HK-2 (cell line): ENCODE data around the gene UMAD1.

Experiments used
- DNase-seq: peaks from one replicate; pipeline ENCODE4 v3.0.0-alpha.2; 2018; ENCODE audit not compliant: unreplicated experiment

The UMAD1 gene

GRCh38 chr7:7720750-7721621 lies 80.4 kb downstream of the UMAD1 start:
- no peak for DNase-seq

- no peak for DNase-seq
Observed at GRCh38 chr7:7731732-7732131, 91.2 kb downstream of the UMAD1 start.

GRCh38 chr7:7732621-7733281 lies 92.2 kb downstream of the UMAD1 start:
- no peak for DNase-seq

- DNase-seq, result no peak
Observed at GRCh38 chr7:7736671-7737070, 96.1 kb downstream of the UMAD1 start.

- no peak for DNase-seq
Observed at GRCh38 chr7:7737674-7738073, 97.1 kb downstream of the UMAD1 start.

GRCh38 chr7:7738177-7738576 lies 97.6 kb downstream of the UMAD1 start:
- no peak for DNase-seq

GRCh38 chr7:7738622-7739021 lies 98.1 kb downstream of the UMAD1 start:
- no peak for DNase-seq

GRCh38 chr7:7739204-7740036 lies 98.9 kb downstream of the UMAD1 start:
- DNase-seq, result no peak

GRCh38 chr7:7740037-7740355 lies 99.4 kb downstream of the UMAD1 start:
- DNase-seq, result no peak

- DNase-seq, result no peak
Observed at GRCh38 chr7:7742223-7742622, 101.7 kb downstream of the UMAD1 start.

GRCh38 chr7:7745258-7745657 lies 104.7 kb downstream of the UMAD1 start:
- DNase-seq, result no peak

- DNase-seq, result no peak
Observed at GRCh38 chr7:7745966-7746365, 105.4 kb downstream of the UMAD1 start.

- DNase-seq, result no peak
Observed at GRCh38 chr7:7746458-7746857, 105.9 kb downstream of the UMAD1 start.

- DNase-seq, result no peak
Observed at GRCh38 chr7:7750571-7751242, 110.2 kb downstream of the UMAD1 start.

- DNase-seq, result no peak
Observed at GRCh38 chr7:7751243-7752092, 110.9 kb downstream of the UMAD1 start.

- DNase-seq, result no peak
Observed at GRCh38 chr7:7756577-7756976, 116.0 kb downstream of the UMAD1 start.

GRCh38 chr7:7757576-7757975 lies 117.0 kb downstream of the UMAD1 start:
- no peak for DNase-seq

- DNase-seq, result no peak
Observed at GRCh38 chr7:7761340-7761973, 120.9 kb downstream of the UMAD1 start.

- no peak for DNase-seq
Observed at GRCh38 chr7:7761974-7762779, 121.6 kb downstream of the UMAD1 start.
